ENCODE measurements around the gene VAMP4. TPM values are rescaled to one million over a fixed set of nuclear protein-coding genes. Genes with fewer than 3 reads are reported as not detected.
A peak's percentile ranks its signal among the peaks of the same experiment; 100 is the strongest.

Gene VAMP4
- total RNA-seq, 1 donor from 2014 or later = 5.0 TPM

- DNase-seq (ENCODE audit: low read depth) (peak; percentile 26), FAIRE-seq (no peak)
- peak; percentile 10 for TF ChIP-seq CTCF (IDR thresholded peaks at IDR 0.05; ENCODE audit: insufficient read depth, low read length, severe bottlenecking)
- Histone ChIP-seq H3K36me3 (ENCODE audit: control insufficient read depth, insufficient read depth, low read length) (peaks cover 3% of the 10 kb centered on the region), H3K27me3 (ENCODE audit: control insufficient read depth, insufficient read depth, low read length) (no peaks in the 10 kb centered on the region), H3K4me3 (ENCODE audit: low read depth, low read length) (peak overlapping the region; percentile 83)
Observed at GRCh38 chr1:171740987-171741871, 636 bp downstream of the VAMP4 start.

GRCh38 chr1:171740356-171740863, 1.5 kb downstream of the VAMP4 start:
- peaks cover 3% of the 10 kb centered on the region for H3K36me3 ChIP-seq (ENCODE audit: control insufficient read depth, insufficient read depth, low read length)
- FAIRE-seq (no peak), DNase-seq (ENCODE audit: low read depth) (no peak)
- TF ChIP-seq CTCF (IDR thresholded peaks at IDR 0.05; ENCODE audit: insufficient read depth, low read length, severe bottlenecking) = no peak
- H3K27me3 ChIP-seq (ENCODE audit: control insufficient read depth, insufficient read depth, low read length) = no peaks in the 10 kb centered on the region
- no peak overlapping the region for H3K4me3 ChIP-seq (ENCODE audit: low read depth, low read length)

- Histone ChIP-seq H3K27me3 (ENCODE audit: control insufficient read depth, insufficient read depth, low read length) (no peaks in the 10 kb centered on the region), H3K4me3 (ENCODE audit: low read depth, low read length) (no peak overlapping the region), H3K36me3 (ENCODE audit: control insufficient read depth, insufficient read depth, low read length) (peaks cover 3% of the 10 kb centered on the region)
- peak; percentile 50 for DNase-seq (ENCODE audit: low read depth)
- no peak for FAIRE-seq
- no peak for TF ChIP-seq CTCF (IDR thresholded peaks at IDR 0.05; ENCODE audit: insufficient read depth, low read length, severe bottlenecking)
Observed at GRCh38 chr1:171739656-171740055, 2.2 kb downstream of the VAMP4 start.

- FAIRE-seq (no peak), DNase-seq (ENCODE audit: low read depth) (no peak)
- peaks cover 3% of the 10 kb centered on the region for H3K36me3 ChIP-seq (ENCODE audit: control insufficient read depth, insufficient read depth, low read length)
- no peak overlapping the region for H3K4me3 ChIP-seq (ENCODE audit: low read depth, low read length)
- no peak for TF ChIP-seq CTCF (IDR thresholded peaks at IDR 0.05; ENCODE audit: insufficient read depth, low read length, severe bottlenecking)
- H3K27me3 ChIP-seq (ENCODE audit: control insufficient read depth, insufficient read depth, low read length) = no peaks in the 10 kb centered on the region
Observed at GRCh38 chr1:171738911-171739310, 3.0 kb downstream of the VAMP4 start.

GRCh38 chr1:171736196-171736595, 5.7 kb downstream of the VAMP4 start:
- FAIRE-seq = no peak
- Histone ChIP-seq H3K27me3 (ENCODE audit: control insufficient read depth, insufficient read depth, low read length) (no peaks in the 10 kb centered on the region), H3K4me3 (ENCODE audit: low read depth, low read length) (no peak overlapping the region), H3K36me3 (ENCODE audit: control insufficient read depth, insufficient read depth, low read length) (peaks cover 3% of the 10 kb centered on the region)
- no peak for DNase-seq (ENCODE audit: low read depth)
- TF ChIP-seq CTCF (IDR thresholded peaks at IDR 0.05; ENCODE audit: insufficient read depth, low read length, severe bottlenecking) = no peak
